ENCODE data around the gene MGARP. TPM values are rescaled to one million over a fixed set of nuclear protein-coding genes. Genes with fewer than 3 reads are reported as not detected.

The MGARP gene
- total RNA-seq, 1 experiment from 2014 or later = 0.22 TPM

DNA sequence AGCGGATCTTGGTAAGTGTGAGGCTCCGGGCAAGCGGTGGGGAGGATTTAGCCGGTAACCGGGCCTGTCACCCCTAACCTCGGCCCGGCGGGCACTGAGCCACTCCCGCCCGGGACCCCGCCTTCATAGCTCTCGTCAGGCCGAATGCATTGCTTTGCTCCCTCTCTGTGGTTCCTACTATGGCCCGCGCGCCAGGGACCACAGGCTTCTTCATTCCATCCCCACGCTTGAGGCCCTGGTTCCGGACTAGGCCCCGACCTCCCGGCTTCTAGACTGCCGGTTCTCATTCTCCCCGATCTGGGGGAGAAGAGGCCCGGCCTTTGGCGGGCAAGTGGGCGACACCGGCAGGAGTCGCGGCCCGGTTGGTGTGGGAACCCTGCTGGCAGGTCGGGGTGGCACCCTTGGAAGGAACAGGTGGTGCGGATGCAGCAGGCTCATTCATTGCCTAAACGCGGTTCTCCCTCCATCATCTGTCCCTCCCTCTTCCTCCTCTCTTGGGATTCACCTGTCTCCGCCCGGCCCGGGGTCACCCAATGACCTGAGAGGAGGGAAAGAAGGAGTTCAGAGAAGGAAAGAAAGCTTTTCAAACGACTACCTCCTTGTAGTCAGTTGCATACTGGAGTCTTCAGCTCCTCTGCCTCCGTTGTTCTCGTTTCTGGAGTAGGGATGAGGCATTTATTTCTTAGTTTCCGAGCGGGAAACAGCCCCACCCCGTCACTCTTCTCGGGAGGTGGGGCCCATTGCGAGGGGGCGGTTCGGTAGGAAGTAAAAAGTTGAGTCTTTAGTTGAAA, 22.0 kb upstream of the MGARP start, which contains the start of gene NDUFC1 (continued):
- TF ChIP-seq, protein P1, sequence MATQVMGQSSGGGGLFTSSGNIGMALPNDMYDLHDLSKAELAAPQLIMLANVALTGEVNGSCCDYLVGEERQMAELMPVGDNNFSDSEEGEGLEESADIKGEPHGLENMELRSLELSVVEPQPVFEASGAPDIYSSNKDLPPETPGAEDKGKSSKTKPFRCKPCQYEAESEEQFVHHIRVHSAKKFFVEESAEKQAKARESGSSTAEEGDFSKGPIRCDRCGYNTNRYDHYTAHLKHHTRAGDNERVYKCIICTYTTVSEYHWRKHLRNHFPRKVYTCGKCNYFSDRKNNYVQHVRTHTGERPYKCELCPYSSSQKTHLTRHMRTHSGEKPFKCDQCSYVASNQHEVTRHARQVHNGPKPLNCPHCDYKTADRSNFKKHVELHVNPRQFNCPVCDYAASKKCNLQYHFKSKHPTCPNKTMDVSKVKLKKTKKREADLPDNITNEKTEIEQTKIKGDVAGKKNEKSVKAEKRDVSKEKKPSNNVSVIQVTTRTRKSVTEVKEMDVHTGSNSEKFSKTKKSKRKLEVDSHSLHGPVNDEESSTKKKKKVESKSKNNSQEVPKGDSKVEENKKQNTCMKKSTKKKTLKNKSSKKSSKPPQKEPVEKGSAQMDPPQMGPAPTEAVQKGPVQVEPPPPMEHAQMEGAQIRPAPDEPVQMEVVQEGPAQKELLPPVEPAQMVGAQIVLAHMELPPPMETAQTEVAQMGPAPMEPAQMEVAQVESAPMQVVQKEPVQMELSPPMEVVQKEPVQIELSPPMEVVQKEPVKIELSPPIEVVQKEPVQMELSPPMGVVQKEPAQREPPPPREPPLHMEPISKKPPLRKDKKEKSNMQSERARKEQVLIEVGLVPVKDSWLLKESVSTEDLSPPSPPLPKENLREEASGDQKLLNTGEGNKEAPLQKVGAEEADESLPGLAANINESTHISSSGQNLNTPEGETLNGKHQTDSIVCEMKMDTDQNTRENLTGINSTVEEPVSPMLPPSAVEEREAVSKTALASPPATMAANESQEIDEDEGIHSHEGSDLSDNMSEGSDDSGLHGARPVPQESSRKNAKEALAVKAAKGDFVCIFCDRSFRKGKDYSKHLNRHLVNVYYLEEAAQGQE (IDR thresholded peaks at IDR 0.05; ENCODE audit: low read depth) = no peak
- TF ChIP-seq EZH2phosphoT487 (IDR thresholded peaks at IDR 0.05; ENCODE audit: borderline replicate concordance) = no peak

DNA sequence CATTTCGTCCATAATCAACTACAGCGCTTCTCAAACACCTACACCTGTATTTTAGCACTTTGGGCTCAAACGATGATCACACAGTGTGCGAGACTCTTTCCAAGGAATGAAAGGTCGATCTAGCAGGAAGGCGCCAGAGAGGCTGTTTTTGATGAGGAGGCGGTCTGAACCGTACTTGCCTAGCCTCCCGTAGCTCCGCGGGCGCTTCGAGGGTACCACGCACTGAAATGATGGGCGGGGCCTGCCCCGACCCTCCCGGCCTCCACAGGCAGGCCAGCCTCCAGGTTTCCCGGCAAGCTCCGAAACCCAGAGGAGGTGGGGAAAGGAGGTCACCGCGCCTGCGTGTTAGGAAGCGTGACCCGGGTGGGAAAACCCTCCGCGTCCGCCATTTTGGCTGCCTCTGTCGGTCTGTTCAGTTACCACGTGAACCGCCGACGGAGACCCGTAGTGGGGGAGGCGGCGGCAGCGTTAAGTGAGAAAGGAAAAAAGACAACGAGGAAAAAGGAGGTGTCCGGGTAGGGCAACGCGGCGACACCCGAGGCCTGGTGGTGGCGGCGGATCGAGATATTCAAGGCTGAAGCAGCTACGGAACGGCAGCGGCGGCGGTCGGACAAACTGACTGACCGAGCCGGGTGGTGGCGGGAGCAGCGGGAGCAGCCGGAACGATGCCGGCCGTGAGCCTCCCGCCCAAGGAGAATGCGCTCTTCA, 21.2 kb upstream of the MGARP start, which contains the start of gene NAA15:
Gene NAA15, plus strand, starts transcription at position 393 of the 708 bp plus-strand sequence. Its CDS starts 273 bp downstream, at position 666.
- Histone ChIP-seq H3K79me2 (ENCODE audit: insufficient read depth, low read length) (peaks cover 69% of the 10 kb centered on the region), H2AFZ (ENCODE audit: low read depth, low read length, poor library complexity, severe bottlenecking) (no peak within 1 kb of the TSS), H3K27me3 (ENCODE audit: insufficient read depth, low read length) (no peaks in the 10 kb centered on the region), H3K9me3 (ENCODE audit: control insufficient read depth in 1 of 2, insufficient read depth in 1 of 2, low read depth in 1 of 2, low read length in 2 of 2) (no peaks in the 10 kb centered on the region), H4K20me1 (ENCODE audit: insufficient read depth) (peaks cover 16% of the 10 kb centered on the region; the same call in 1 of the 2 replicates), H3K4me3 (replicated peaks in 1 of 2; ENCODE audit: low read depth in 1 of 2, low read length in 2 of 2) (peak within 1 kb of the TSS; percentile 70 to 94), H3K9ac (ENCODE audit: low read length) (peak within 1 kb of the TSS; percentile 95), H3K4me1 (ENCODE audit: control insufficient read depth in 1 of 2, insufficient read depth in 2 of 2, low read length in 2 of 2) (peaks cover 18 to 30% of the 10 kb centered on the region in 2 experiments), H3K4me2 (ENCODE audit: low read length) (peak within 1 kb of the TSS; percentile 78), H3K27ac (ENCODE audit: low read depth, low read length) (peak within 1 kb of the TSS; percentile 70), H3K36me3 (ENCODE audit: control insufficient read depth in 1 of 2, insufficient read depth in 2 of 2, low read length in 2 of 2) (peaks cover 0 to 7% of the 10 kb centered on the region in 2 experiments; a peak in 1 of 4 replicates), H3K9me2 (ENCODE audit: insufficient read depth) (no peaks in the 10 kb centered on the region)
- ChIA-PET RAD21 (ENCODE audit: low non-redundant PET in 1 of 2, low total read pairs in 2 of 2, uncharacterized antibody in 2 of 2, unreplicated experiment in 2 of 2) (interaction anchor here in 1 of 2 experiments (0.6 to 0.7 kb wide), 2 partner anchors 74 to 217 kb away, joined by 3 to 6 read pairs; no protein-coding TSS in a partner anchor), POLR2A (interaction anchor here (0.6 to 1.5 kb wide), 10 partner anchors 8 to 286 kb away, joined by 3 to 5 read pairs (median 3); partner anchors contain the start of gene NOCT), CTCF (interaction anchor here (0.7 to 1.6 kb wide), 4 partner anchors 10 to 270 kb away, joined by 3 to 8 read pairs (median 4); partner anchors contain the start of gene ELF2)
- ATAC-seq (peak; percentile 94), DNase-seq (ENCODE audit: low read depth, low spot score) (peak; percentile 97)
- BruUV-seq (replicated peaks) = no TSS peak
- intact Hi-C loops (cut with micrococcal nuclease) = loop anchor here (1.0 to 5.0 kb wide), 3 partner anchors 124 to 284 kb away; partner anchors contain the start of genes ELF2 and NOCT
- TF ChIP-seq EZH2phosphoT487 (IDR thresholded peaks at IDR 0.05; ENCODE audit: borderline replicate concordance) = no peak
- no peak for TF ChIP-seq CBX3 (IDR thresholded peaks at IDR 0.05; ENCODE audit: low read depth)
- TF ChIP-seq POLR2A (IDR thresholded peaks at IDR 0.05; ENCODE audit: borderline replicate concordance, extremely low read depth, insufficient read depth, insufficient read length) = peak; percentile 93
- peak; percentile 96 for TF ChIP-seq YY1 (IDR thresholded peaks at IDR 0.05; ENCODE audit: extremely low read depth, insufficient replicate concordance, low read depth, low read length)
- TF ChIP-seq POLR2AphosphoS5 (IDR thresholded peaks at IDR 0.05; ENCODE audit: low read depth, low read length) = peak; percentile 89
- TF ChIP-seq CEBPB (IDR thresholded peaks at IDR 0.05; ENCODE audit: low read depth) = no peak
- TF ChIP-seq, protein P2, sequence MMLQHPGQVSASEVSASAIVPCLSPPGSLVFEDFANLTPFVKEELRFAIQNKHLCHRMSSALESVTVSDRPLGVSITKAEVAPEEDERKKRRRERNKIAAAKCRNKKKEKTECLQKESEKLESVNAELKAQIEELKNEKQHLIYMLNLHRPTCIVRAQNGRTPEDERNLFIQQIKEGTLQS (IDR thresholded peaks at IDR 0.05) = no peak
- TF ChIP-seq, protein P1 (IDR thresholded peaks at IDR 0.05; ENCODE audit: low read depth) = no peak
- no peak for TF ChIP-seq JUND (IDR thresholded peaks at IDR 0.05)
- TF ChIP-seq ZNF274 (IDR thresholded peaks at IDR 0.05; ENCODE audit: low read depth, low read length) = no peak

All from HCT116 (cell line).